A549 (cell line): ENCODE data around the gene ATP1A4. TPM values are rescaled to one million over a fixed set of nuclear protein-coding genes. Genes with fewer than 3 reads are reported as not detected.
"Not testable (repeated sequence)": the region's sequence is repeated elsewhere in the genome, so short reads cannot be mapped to it uniquely, and the experiment has no call there.

Source experiments
- ATAC-seq, 2 experiments: fragments of 200-7000 bp in 1 of 2; fragments of >200 bp in 1 of 2; cut with Nextera tagmentation in 1 of 2; cut with Tn5 transposase in 1 of 2; 3 replicates each; pipeline versions ENCODE4 v1.8.0 to v1.9.1; 2018 to 2020; ENCODE audit warnings: mild to moderate bottlenecking in 1 of 2, moderate library complexity in 1 of 2
- CTCF ChIA-PET: fragments of 300-600 bp; sonication (Branson Sonifier 250); formaldehyde crosslinking; extraction: SDS; loops from one replicate; lab custom pipeline; 2021; ENCODE audit warnings: antibody characterized with exemption, inconsistent platforms; lab: Yijun Ruan, JAX
- POLR2A ChIA-PET: fragments of 350-600 bp; formaldehyde crosslinking; extraction: SDS; loops from one replicate; lab custom pipeline; 2021; ENCODE audit warnings: antibody characterized with exemption, inconsistent platforms; lab: Yijun Ruan, JAX
- DNase-seq, 2 experiments: peaks; one replicate each; pipeline versions ENCODE4 v3.0.0 to v3.0.0-alpha.2; 2011 to 2016; ENCODE audit warnings: low read depth in 1 of 2, low spot score in 1 of 2
- FAIRE-seq: peaks from 2 replicates; lab custom pipeline; 2011; peaks lifted over from hg19 to GRCh38; lab: Jason Lieb, UNC
- H3K27ac ChIP-seq, 2 experiments: fragments of >200 bp; sonication (Bioruptor Twin); formaldehyde crosslinking; 3 replicates each; pipeline ENCODE4 v1.5.1; 2016 to 2017
- H3K4me1 ChIP-seq: fragments of >200 bp; sonication (Bioruptor Twin); formaldehyde crosslinking; 3 replicates; pipeline ENCODE4 v1.6.1; 2016
- H3K4me2 ChIP-seq: fragments of >200 bp; sonication (Bioruptor Twin); formaldehyde crosslinking; 3 replicates; pipeline ENCODE4 v1.6.1; 2016
- H3K4me3 ChIP-seq: fragments of >200 bp; sonication (Bioruptor Twin); formaldehyde crosslinking; 3 replicates; pipeline ENCODE4 v1.5.1; 2016
- H3K9me3 ChIP-seq: fragments of >200 bp; sonication (Bioruptor Twin); formaldehyde crosslinking; 3 replicates; pipeline ENCODE4 v1.6.1; 2016
- BHLHE40 ChIP-seq: IDR thresholded peaks from 2 replicates; pipeline ENCODE4 v1.6.1; 2012; ENCODE audit warnings: low read depth, low read length, inconsistent platforms
- CBX2 ChIP-seq: fragments of 200-600 bp; sonication (generic); IDR thresholded peaks from 2 replicates; pipeline ENCODE4 v1.6.1; 2016; ENCODE audit warnings: low read depth, mild to moderate bottlenecking, borderline replicate concordance
- EP300 ChIP-seq, 2 experiments: fragments of >200 bp; sonication (Bioruptor Twin); formaldehyde crosslinking; IDR thresholded peaks; 2 replicates in 1 of 2; 3 replicates in 1 of 2; pipeline ENCODE4 v1.6.1; 2016 to 2017
- FOSB ChIP-seq: fragments of 250-450 bp; sonication (Bioruptor Pico); IDR thresholded peaks from 2 replicates; pipeline ENCODE4 v1.5.0; 2020; ENCODE audit warnings: mild to moderate bottlenecking, moderate library complexity
- FOSL2 ChIP-seq, 2 experiments: fragments of 450-650 bp in 1 of 2; fragments of >200 bp in 1 of 2; sonication (Bioruptor Twin) in 1 of 2; formaldehyde crosslinking; IDR thresholded peaks; 2 replicates each; pipeline versions ENCODE4 v1.5.0 to v1.6.1; 2016 to 2020; ENCODE audit warnings: mild to moderate bottlenecking in 1 of 2, moderate library complexity in 1 of 2
- FOXS1 ChIP-seq: fragments of 250-450 bp; sonication (Bioruptor Pico); IDR thresholded peaks from 2 replicates; pipeline ENCODE4 v1.5.0; 2020; ENCODE audit warnings: mild to moderate bottlenecking, moderate library complexity
- HEYL ChIP-seq: fragments of 250-450 bp; sonication (Bioruptor Pico); IDR thresholded peaks from 2 replicates; pipeline ENCODE4 v1.8.0; 2021; ENCODE audit warnings: mild to moderate bottlenecking, moderate library complexity
- HOXA7 ChIP-seq: fragments of 250-450 bp; sonication (Bioruptor Pico); IDR thresholded peaks from 2 replicates; pipeline ENCODE4 v1.5.0; 2020; ENCODE audit warnings: mild to moderate bottlenecking, moderate library complexity
- HOXB5 ChIP-seq: fragments of 250-450 bp; sonication (Bioruptor Pico); IDR thresholded peaks from 2 replicates; pipeline ENCODE4 v1.5.0; 2020; ENCODE audit warnings: mild to moderate bottlenecking, moderate library complexity
- JUN ChIP-seq, 2 experiments: fragments of >200 bp; sonication (Bioruptor Twin); formaldehyde crosslinking; IDR thresholded peaks; 2 replicates in 1 of 2; 3 replicates in 1 of 2; pipeline ENCODE4 v1.6.1; 2016 to 2017
- JUNB ChIP-seq: fragments of >200 bp; sonication (Bioruptor Twin); formaldehyde crosslinking; IDR thresholded peaks from 2 replicates; pipeline ENCODE4 v1.6.1; 2016
- KDM1A ChIP-seq: fragments of 200-600 bp; sonication (generic); IDR thresholded peaks from 2 replicates; pipeline ENCODE4 v1.6.1; 2016; ENCODE audit warnings: low read depth, mild to moderate bottlenecking
- MAZ ChIP-seq: fragments of 150-350 bp; IDR thresholded peaks from 2 replicates; pipeline ENCODE4 v1.6.1; 2014; ENCODE audit warnings: antibody characterized with exemption, low read depth, low read length, borderline replicate concordance
- PHF8 ChIP-seq: fragments of 200-600 bp; sonication (generic); IDR thresholded peaks from 2 replicates; pipeline ENCODE4 v1.6.1; 2016; ENCODE audit warnings: low read depth, mild to moderate bottlenecking, antibody characterized with exemption, moderate library complexity, borderline replicate concordance
- ZC3H11A ChIP-seq: fragments of 450-650 bp; IDR thresholded peaks from 2 replicates; pipeline ENCODE4 v1.6.1; 2014; ENCODE audit warnings: antibody characterized with exemption, mild to moderate bottlenecking
- ZFP36 ChIP-seq: fragments of 450-650 bp; IDR thresholded peaks from 2 replicates; pipeline ENCODE4 v1.6.1; 2014; ENCODE audit warnings: borderline replicate concordance; ENCODE audit not compliant: partially characterized antibody
- ZSCAN20 ChIP-seq: fragments of 250-450 bp; sonication (Bioruptor Pico); IDR thresholded peaks from 2 replicates; pipeline ENCODE4 v1.8.0; 2022; ENCODE audit warnings: mild to moderate bottlenecking, moderate library complexity
- WGBS: methylation state at CpG from one replicate; pipeline ENCODE4 v1.1.6; 2017; ENCODE audit errors: missing lambda C conversion rate; 5-methylcytosine and 5-hydroxymethylcytosine counted together
- polyA plus RNA-seq, 4 experiments: library from polyadenylated mRNA; depleted of rRNA in 3 of 4; stranded (reverse); fragments of >200 nt; fragmentation: RNase III in 1 of 4; extraction: RNeasy Plus Mini Kit Qiagen cat#74134 plus additional on column Dnase treatment in 1 of 4; gene quantifications; 2 replicates in 3 of 4; 3 replicates in 1 of 4; pipeline ENCODE4 v1.2.3, GENCODE V29; 2011 to 2017
- TF ChIP-seq, protein P1 (sequence below): fragments of >200 bp; sonication (Bioruptor Twin); formaldehyde crosslinking; IDR thresholded peaks from 3 replicates; pipeline ENCODE4 v1.6.1; 2016
- TF ChIP-seq, protein P2 (sequence below): fragments of >200 bp; sonication (Bioruptor Twin); formaldehyde crosslinking; IDR thresholded peaks from 2 replicates; pipeline ENCODE4 v1.6.1; 2016
- TF ChIP-seq, protein P3 (sequence below): IDR thresholded peaks from 2 replicates; pipeline ENCODE4 v1.6.1; 2012
- TF ChIP-seq, protein P4 (sequence below): IDR thresholded peaks from 2 replicates; pipeline ENCODE4 v1.6.1; 2012

ATP1A4 gene
- polyA plus RNA-seq, 2 of the 4 experiments (the other 2 are of a cell fraction), result not detected

- peak in 1 of 2 experiments; percentile 40 for DNase-seq
- WGBS, result 41% methylated on average over 4 of the region's 4 CpGs
- POLR2A ChIA-PET, result no interaction called here
Measured at GRCh38 chr1:160109686-160110085, 41.7 kb upstream of the ATP1A4 start.

DNA sequence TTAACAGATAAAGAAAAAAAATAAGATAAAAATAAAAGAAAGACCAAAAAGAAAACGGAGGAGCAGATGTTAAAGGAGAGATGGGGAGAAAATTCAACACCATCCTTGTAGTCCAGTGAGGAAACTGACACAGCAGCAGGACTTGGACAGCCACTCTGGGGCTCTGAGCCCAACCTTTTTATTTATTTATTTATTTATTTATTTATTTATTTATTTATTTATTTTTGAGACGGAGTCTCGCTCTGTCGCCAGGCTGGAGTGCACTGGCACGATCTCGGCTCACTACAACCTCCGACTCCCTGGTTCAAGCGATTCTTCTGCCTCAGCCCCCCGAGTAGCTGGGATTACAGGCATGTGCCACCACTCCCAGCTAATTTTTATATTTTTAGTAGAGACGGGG is 39.9 kb upstream of the ATP1A4 start:
- DNase-seq, H3K4me2 ChIP-seq, POLR2A ChIA-PET, H3K4me3 ChIP-seq, H3K9me3 ChIP-seq, FAIRE-seq, H3K27ac ChIP-seq, ATAC-seq: not testable (repeated sequence)
- peaks cover 20% of the 10 kb centered on the region for H3K4me1 ChIP-seq
- peak; percentile 83 for TF ChIP-seq ZC3H11A
- CTCF ChIA-PET, result interaction anchor here (1.2 to 23.7 kb wide), 6 partner anchors 6 to 265 kb away, joined by 3 to 222 read pairs (median 104); partner anchors contain the start of gene ATP1A2
- 88% methylated on average over 10 of the region's 10 CpGs for WGBS

More at GRCh38 chr1:160109686-160110085, 41.7 kb upstream of the ATP1A4 start:
- peak overlapping the region; percentile 61 for H3K4me2 ChIP-seq
- TF ChIP-seq FOSL2 (IDR thresholded peaks at IDR 0.05) (no peak), FOSL2 (CRISPR knock-in tag; IDR thresholded peaks at IDR 0.05) (0 out of 2 replicates have a peak, but pooled peaks have one; percentile 31), KDM1A (no peak), HOXA7 (CRISPR knock-in tag) (no peak)
- peak overlapping the region; percentile 77 to 83 for H3K27ac ChIP-seq
- CTCF ChIA-PET, result interaction anchor here (0.8 to 23.7 kb wide), 11 partner anchors 4 to 144 kb away, joined by 3 to 222 read pairs (median 6); partner anchors contain the start of genes ATP1A2 and PEA15
- no peak overlapping the region for H3K4me3 ChIP-seq
- no peaks in the 10 kb centered on the region for H3K9me3 ChIP-seq
- peak in 1 of 2 experiments; percentile 10; a peak in 2 of 6 replicates for ATAC-seq
- H3K4me1 ChIP-seq, result peaks cover 20% of the 10 kb centered on the region
- no peak for FAIRE-seq

- H3K4me2 ChIP-seq, result no peak overlapping the region
- ChIA-PET CTCF (interaction anchor here (0.9 to 23.7 kb wide), 6 partner anchors 7 to 140 kb away, joined by 3 to 222 read pairs (median 4); no protein-coding TSS in a partner anchor), POLR2A (no interaction called here)
- DNase-seq (no peak), FAIRE-seq (peak; percentile 99), ATAC-seq (no peak)
- H3K4me3 ChIP-seq, result no peak overlapping the region
- WGBS, result 88% methylated on average over 12 of the region's 12 CpGs
- H3K27ac ChIP-seq, result peak overlapping the region in 1 of 2 experiments; percentile 46; a peak in 3 of 6 replicates
- no peaks in the 10 kb centered on the region for H3K9me3 ChIP-seq
- H3K4me1 ChIP-seq, result peaks cover 28% of the 10 kb centered on the region
- no peak for TF ChIP-seq ZFP36
- no peak for TF ChIP-seq HEYL (CRISPR knock-in tag)
- TF ChIP-seq FOSB, result no peak
Measured at GRCh38 chr1:160112357-160112756, 39.0 kb upstream of the ATP1A4 start.

DNA sequence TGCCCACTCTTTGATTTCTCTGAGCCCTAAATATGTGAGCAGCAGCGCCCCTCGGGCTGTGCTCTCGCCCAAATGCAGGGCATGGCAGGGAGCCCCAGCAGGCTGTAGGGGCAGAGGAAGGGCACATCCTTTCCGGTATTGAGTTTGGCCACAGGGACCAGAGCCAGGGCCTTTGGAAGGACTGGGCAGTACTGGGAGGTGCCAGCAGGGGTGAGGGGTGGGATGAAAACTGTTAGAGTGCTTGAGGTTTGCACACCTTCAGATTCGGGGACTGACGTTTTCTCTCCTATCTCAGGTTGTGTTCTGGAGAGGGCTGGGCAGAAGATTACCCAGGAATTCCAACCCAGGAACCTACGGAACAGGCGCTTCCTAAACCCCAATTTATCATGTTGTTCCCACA is 38.0 kb upstream of the ATP1A4 start:
- peaks cover 38% of the 10 kb centered on the region for H3K4me1 ChIP-seq
- CTCF ChIA-PET, result interaction anchor here (0.6 to 23.7 kb wide), 3 partner anchors 8 to 40 kb away, joined by 3 to 222 read pairs (median 7); no protein-coding TSS in a partner anchor
- H3K9me3 ChIP-seq, result no peaks in the 10 kb centered on the region
- 79% methylated on average over 7 of the region's 8 CpGs for WGBS
- no peak overlapping the region for H3K4me3 ChIP-seq
- no peak for DNase-seq
- H3K4me2 ChIP-seq, result no peak overlapping the region
- no peak for FAIRE-seq
- peak overlapping the region in 1 of 2 experiments; percentile 78; a peak in 4 of 6 replicates for H3K27ac ChIP-seq
- TF ChIP-seq HOXB5 (CRISPR knock-in tag), result no peak
- no peak for TF ChIP-seq JUN (IDR thresholded peaks at IDR 0.05)
- no peak for TF ChIP-seq BHLHE40
- TF ChIP-seq, protein P1, sequence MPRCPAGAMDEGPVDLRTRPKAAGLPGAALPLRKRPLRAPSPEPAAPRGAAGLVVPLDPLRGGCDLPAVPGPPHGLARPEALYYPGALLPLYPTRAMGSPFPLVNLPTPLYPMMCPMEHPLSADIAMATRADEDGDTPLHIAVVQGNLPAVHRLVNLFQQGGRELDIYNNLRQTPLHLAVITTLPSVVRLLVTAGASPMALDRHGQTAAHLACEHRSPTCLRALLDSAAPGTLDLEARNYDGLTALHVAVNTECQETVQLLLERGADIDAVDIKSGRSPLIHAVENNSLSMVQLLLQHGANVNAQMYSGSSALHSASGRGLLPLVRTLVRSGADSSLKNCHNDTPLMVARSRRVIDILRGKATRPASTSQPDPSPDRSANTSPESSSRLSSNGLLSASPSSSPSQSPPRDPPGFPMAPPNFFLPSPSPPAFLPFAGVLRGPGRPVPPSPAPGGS, result no peak
- no peak for TF ChIP-seq JUNB
- no peak for TF ChIP-seq PHF8
- no peak for TF ChIP-seq MAZ
- TF ChIP-seq ZSCAN20 (CRISPR knock-in tag), result no peak
- TF ChIP-seq CBX2, result no peak
- TF ChIP-seq, protein P2, sequence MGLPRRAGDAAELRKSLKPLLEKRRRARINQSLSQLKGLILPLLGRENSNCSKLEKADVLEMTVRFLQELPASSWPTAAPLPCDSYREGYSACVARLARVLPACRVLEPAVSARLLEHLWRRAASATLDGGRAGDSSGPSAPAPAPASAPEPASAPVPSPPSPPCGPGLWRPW, result no peak
- TF ChIP-seq FOXS1, result no peak
- TF ChIP-seq EP300 (IDR thresholded peaks at IDR 0.05), result no peak
- TF ChIP-seq, protein P3, sequence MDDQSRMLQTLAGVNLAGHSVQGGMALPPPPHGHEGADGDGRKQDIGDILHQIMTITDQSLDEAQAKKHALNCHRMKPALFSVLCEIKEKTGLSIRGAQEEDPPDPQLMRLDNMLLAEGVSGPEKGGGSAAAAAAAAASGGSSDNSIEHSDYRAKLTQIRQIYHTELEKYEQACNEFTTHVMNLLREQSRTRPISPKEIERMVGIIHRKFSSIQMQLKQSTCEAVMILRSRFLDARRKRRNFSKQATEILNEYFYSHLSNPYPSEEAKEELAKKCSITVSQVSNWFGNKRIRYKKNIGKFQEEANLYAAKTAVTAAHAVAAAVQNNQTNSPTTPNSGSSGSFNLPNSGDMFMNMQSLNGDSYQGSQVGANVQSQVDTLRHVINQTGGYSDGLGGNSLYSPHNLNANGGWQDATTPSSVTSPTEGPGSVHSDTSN, result no peak
- TF ChIP-seq, protein P4, sequence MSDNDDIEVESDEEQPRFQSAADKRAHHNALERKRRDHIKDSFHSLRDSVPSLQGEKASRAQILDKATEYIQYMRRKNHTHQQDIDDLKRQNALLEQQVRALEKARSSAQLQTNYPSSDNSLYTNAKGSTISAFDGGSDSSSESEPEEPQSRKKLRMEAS, result no peak
- POLR2A ChIA-PET, result no interaction called here
- peak; percentile 45 to 56; a peak in 3 of 6 replicates for ATAC-seq
